MM.1S (cell line): ENCODE results near the gene PLGRKT.

ENCODE experiments used
- CTCF ChIP-seq: fragments of 300-600 bp; sonication (generic); IDR thresholded peaks from 2 replicates; pipeline ENCODE4 v1.5.1; 2016; ENCODE audit warnings: antibody characterized with exemption, low read length, mixed read lengths
- EZH2 ChIP-seq: fragments of 300-600 bp; sonication (generic); optimal IDR thresholded peaks from 2 replicates; pipeline ENCODE3; 2017; ENCODE audit warnings: low read depth, mild to moderate bottlenecking, antibody characterized with exemption, low read length, mixed read lengths

- TF ChIP-seq CTCF (no peak), EZH2 (no peak)
These were observed 77.4 kb downstream of the PLGRKT start for GRCh38 chr9:5360341-5360740.
